Central memory CD8-positive, alpha-beta T cell (primary cell): Measurements from ENCODE around the gene CLEC2A.
"Not testable (repeated sequence)": the region's sequence is repeated elsewhere in the genome, so short reads cannot be mapped to it uniquely, and the experiment has no call there.

Experiments used
- ATAC-seq: fragments of 150-1000 bp; cut with Tn5 transposase; replicated peaks from 2 replicates; pipeline ENCODE4 v1.10.0; 2022; ENCODE audit warnings: mild to moderate bottlenecking, moderate FRiP score, moderate number of reproducible peaks; ENCODE audit not compliant: poor library complexity, severe bottlenecking; ENCODE audit errors: extremely low read depth
- DNase-seq, 2 donors: peaks; one replicate each; pipeline ENCODE4 v3.0.0; 2021; ENCODE audit warnings: low spot score in 2 of 2
- H3K27ac Mint-ChIP-seq: one replicate; pipeline ENCODE4 v1.8.0; 2022; ENCODE audit warnings: low read depth, mild to moderate bottlenecking, moderate library complexity, mixed read lengths
- H3K27me3 Mint-ChIP-seq: one replicate; pipeline ENCODE4 v1.8.0; 2022; ENCODE audit warnings: mixed read lengths
- H3K36me3 Mint-ChIP-seq: one replicate; pipeline ENCODE4 v1.8.0; 2022; ENCODE audit warnings: mild to moderate bottlenecking, moderate library complexity, mixed read lengths; ENCODE audit not compliant: insufficient read depth
- H3K4me1 Mint-ChIP-seq: one replicate; pipeline ENCODE4 v1.8.0; 2022; ENCODE audit warnings: mixed read lengths
- H3K4me3 Mint-ChIP-seq: one replicate; pipeline ENCODE4 v1.8.0; 2022; ENCODE audit warnings: mild to moderate bottlenecking, moderate library complexity, mixed read lengths
- H3K9me3 Mint-ChIP-seq: one replicate; pipeline ENCODE4 v1.8.0; 2022; ENCODE audit warnings: mixed read lengths

CLEC2A gene

DNA sequence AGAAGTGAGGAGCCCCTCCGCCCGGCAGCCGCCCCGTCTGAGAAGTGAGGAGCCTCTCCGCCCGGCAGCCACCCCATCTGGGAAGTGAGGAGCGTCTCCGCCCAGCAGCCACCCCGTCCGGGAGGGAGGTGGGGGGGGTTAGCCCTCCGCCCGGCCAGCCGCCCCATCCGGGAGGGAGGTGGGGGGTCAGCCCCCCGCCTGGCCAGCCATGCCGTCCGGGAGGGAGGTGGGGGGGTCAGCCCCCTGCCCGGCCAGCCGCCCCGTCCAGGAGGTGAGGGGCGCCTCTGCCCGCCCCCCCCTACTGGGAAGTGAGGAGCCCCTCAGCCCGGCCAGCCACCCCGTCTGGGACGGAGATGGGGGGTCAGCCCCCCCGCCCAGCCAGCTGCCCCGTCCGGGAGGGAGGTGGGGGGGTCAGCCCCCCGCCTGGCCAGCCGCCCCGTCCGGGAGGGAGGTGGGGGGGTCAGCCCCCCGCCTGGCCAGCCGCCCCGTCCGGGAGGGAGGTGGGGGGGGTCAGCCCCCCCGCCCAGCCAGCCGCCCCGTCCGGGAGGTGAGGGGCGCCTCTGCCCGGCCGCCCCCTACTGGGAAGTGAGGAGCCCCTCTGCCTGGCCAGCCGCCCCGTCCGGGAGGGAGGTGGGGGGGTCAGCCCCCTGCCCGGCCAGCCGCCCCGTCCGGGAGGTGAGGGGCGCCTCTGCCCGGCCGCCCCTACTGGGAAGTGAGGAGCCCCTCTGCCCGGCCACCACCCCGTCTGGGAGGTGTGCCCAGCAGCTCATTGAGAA, 21.0 kb upstream of the CLEC2A start:
- not testable (repeated sequence) for H3K9me3 Mint-ChIP-seq, H3K27ac Mint-ChIP-seq, H3K27me3 Mint-ChIP-seq, H3K4me3 Mint-ChIP-seq, H3K36me3 Mint-ChIP-seq, DNase-seq, ATAC-seq
- H3K4me1 Mint-ChIP-seq = peaks cover 45% of the 10 kb centered on the region

DNA sequence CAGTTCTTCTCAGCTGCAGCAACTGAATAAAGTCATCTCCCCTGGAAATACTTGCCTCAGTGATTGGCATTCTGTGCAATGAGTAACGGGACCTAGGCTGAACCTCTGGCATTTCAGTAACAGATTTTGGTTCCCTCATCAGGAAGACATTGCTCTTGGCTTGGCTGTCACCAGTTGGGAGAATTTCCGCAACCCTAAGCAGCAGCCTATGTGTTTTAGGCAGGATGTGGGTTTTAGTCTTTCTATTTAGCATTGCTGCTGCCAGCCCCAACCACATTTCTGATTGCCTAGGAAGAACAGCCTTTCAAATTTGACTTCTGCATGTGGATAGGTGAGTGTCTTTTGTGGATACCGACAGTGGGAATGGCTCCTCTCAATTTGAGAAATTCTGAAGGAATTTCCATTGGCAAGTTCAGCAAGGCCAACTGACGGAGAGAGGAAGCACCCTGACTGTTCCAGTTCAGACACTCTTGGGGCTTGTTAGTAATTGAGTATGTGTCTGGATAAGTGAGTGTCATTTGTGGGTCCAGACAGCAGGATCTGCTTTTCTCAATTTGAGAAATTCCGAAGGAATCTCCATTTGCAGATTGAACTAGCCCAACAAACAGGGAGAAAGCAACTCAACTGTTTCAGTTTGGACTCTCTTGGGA, 19.0 kb upstream of the CLEC2A start:
- peak overlapping the region; percentile 39 for H3K4me3 Mint-ChIP-seq
- H3K27me3 Mint-ChIP-seq = no peaks in the 10 kb centered on the region
- ATAC-seq (peak; percentile 92), DNase-seq (peak; percentile 22 to 30)
- H3K4me1 Mint-ChIP-seq = peaks cover 36% of the 10 kb centered on the region
- peak overlapping the region; percentile 69 for H3K27ac Mint-ChIP-seq
- no peaks in the 10 kb centered on the region for H3K9me3 Mint-ChIP-seq
- H3K36me3 Mint-ChIP-seq = peaks cover 2% of the 10 kb centered on the region

GRCh38 chr12:9948606-9949296, 16.6 kb upstream of the CLEC2A start:
- no peaks in the 10 kb centered on the region for H3K27me3 Mint-ChIP-seq
- H3K4me1 Mint-ChIP-seq = peaks cover 42% of the 10 kb centered on the region
- peak; percentile 69 for ATAC-seq
- H3K9me3 Mint-ChIP-seq = no peaks in the 10 kb centered on the region
- no peak overlapping the region for H3K4me3 Mint-ChIP-seq
- H3K27ac Mint-ChIP-seq = no peak overlapping the region
- DNase-seq = no peak
- peaks cover 2% of the 10 kb centered on the region for H3K36me3 Mint-ChIP-seq

DNA sequence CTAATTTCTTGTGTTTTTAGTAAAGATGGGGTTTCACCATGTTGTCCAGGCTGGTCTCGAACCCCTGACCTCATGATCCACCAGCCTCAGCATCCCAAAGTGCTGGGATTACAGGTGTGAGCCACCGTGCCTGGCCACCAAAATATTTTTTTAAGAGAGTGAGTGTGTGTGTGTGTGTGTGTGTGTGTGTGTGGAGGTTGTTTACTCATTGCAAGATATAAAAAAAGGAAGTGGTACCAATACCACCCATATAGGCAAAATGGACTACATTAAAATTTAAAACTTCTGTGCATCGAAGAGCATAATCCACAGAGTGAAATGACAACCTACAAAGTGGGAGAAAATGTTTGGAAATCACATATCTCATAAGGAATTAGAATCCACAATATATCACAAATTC, 15.5 kb upstream of the CLEC2A start:
- H3K4me3 Mint-ChIP-seq = no peak overlapping the region
- no peak for DNase-seq
- H3K27ac Mint-ChIP-seq = peak overlapping the region; percentile 33
- H3K27me3 Mint-ChIP-seq = no peaks in the 10 kb centered on the region
- ATAC-seq = no peak
- H3K36me3 Mint-ChIP-seq = peaks cover 2% of the 10 kb centered on the region
- H3K4me1 Mint-ChIP-seq = peaks cover 47% of the 10 kb centered on the region
- no peaks in the 10 kb centered on the region for H3K9me3 Mint-ChIP-seq

GRCh38 chr12:9944391-9944790, 12.2 kb upstream of the CLEC2A start:
- DNase-seq = no peak
- ATAC-seq = no peak
- Mint-ChIP-seq H3K4me1 (peaks cover 28% of the 10 kb centered on the region), H3K27ac (no peak overlapping the region), H3K27me3 (peaks cover 20% of the 10 kb centered on the region), H3K9me3 (no peaks in the 10 kb centered on the region), H3K4me3 (no peak overlapping the region), H3K36me3 (peaks cover 2% of the 10 kb centered on the region)

GRCh38 chr12:9943240-9943639, 11.1 kb upstream of the CLEC2A start:
- peaks cover 17% of the 10 kb centered on the region for H3K4me1 Mint-ChIP-seq
- peaks cover 28% of the 10 kb centered on the region for H3K27me3 Mint-ChIP-seq
- H3K4me3 Mint-ChIP-seq = peak overlapping the region; percentile 60
- DNase-seq (no peak), ATAC-seq (peak; percentile 56)
- no peaks in the 10 kb centered on the region for H3K9me3 Mint-ChIP-seq
- no peak overlapping the region for H3K27ac Mint-ChIP-seq
- H3K36me3 Mint-ChIP-seq = peaks cover 2% of the 10 kb centered on the region

DNA sequence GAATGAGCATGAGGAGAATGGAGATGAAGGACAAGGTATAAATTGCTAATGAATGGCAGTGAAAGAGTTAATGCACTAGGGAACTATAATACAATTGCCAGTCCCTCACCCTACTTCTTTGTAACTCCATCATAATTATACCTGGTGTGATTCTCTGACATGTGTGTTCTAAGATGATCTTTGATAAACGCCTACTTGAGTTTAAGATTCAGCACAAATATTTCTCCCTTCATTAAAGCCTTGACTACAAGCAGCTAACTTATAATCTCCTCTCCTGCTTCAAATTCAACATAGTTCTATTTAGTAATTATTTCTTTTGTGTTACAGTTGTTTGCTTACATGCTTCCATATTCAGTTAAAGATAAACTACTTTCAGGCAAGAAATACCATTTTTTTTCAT, 9.7 kb upstream of the CLEC2A start:
- ATAC-seq = no peak
- H3K4me3 Mint-ChIP-seq = no peak overlapping the region
- H3K27me3 Mint-ChIP-seq = peaks cover 28% of the 10 kb centered on the region
- H3K36me3 Mint-ChIP-seq = no peaks in the 10 kb centered on the region
- no peaks in the 10 kb centered on the region for H3K9me3 Mint-ChIP-seq
- no peak overlapping the region for H3K27ac Mint-ChIP-seq
- no peak for DNase-seq
- H3K4me1 Mint-ChIP-seq = peaks cover 11% of the 10 kb centered on the region

- ATAC-seq (no peak), DNase-seq (no peak)
- H3K9me3 Mint-ChIP-seq = no peaks in the 10 kb centered on the region
- H3K4me3 Mint-ChIP-seq = no peak overlapping the region
- no peak overlapping the region for H3K27ac Mint-ChIP-seq
- peaks cover 28% of the 10 kb centered on the region for H3K27me3 Mint-ChIP-seq
- peaks cover 11% of the 10 kb centered on the region for H3K4me1 Mint-ChIP-seq
- H3K36me3 Mint-ChIP-seq = peaks cover 1% of the 10 kb centered on the region
Observed at GRCh38 chr12:9940375-9940774, 8.2 kb upstream of the CLEC2A start.

- Mint-ChIP-seq H3K9me3 (no peaks in the 10 kb centered on the region), H3K27me3 (peaks cover 44% of the 10 kb centered on the region), H3K4me3 (no peak overlapping the region), H3K36me3 (peaks cover 3% of the 10 kb centered on the region), H3K4me1 (no peaks in the 10 kb centered on the region), H3K27ac (no peak overlapping the region)
- no peak for ATAC-seq
- DNase-seq = no peak
Observed at GRCh38 chr12:9936591-9936990, 4.4 kb upstream of the CLEC2A start.

DNA sequence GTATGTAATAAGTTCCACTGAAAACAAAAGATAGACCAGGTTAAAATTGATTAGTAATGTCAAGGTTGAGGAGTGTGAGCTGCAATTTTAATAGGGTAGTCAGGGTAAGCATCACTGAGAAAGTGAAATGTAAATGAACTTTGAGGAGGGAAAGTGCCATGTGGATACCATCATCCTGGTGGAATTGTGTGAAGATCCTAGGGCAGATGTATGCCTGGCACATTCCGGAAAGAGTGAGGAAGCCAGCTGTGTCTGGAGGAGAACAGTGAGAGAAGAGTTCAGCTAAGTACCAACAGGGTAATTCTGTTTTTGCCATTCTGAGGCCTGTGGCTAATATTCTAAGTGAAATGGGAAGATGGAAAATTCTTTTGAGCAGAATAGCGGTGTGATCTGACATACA, 2.9 kb upstream of the CLEC2A start:
- H3K4me1 Mint-ChIP-seq = no peaks in the 10 kb centered on the region
- H3K4me3 Mint-ChIP-seq = no peak overlapping the region
- H3K27ac Mint-ChIP-seq = no peak overlapping the region
- peaks cover 46% of the 10 kb centered on the region for H3K27me3 Mint-ChIP-seq
- no peak for ATAC-seq
- DNase-seq = no peak
- peaks cover 5% of the 10 kb centered on the region for H3K36me3 Mint-ChIP-seq
- H3K9me3 Mint-ChIP-seq = no peaks in the 10 kb centered on the region

GRCh38 chr12:9933958-9934357, 1.8 kb upstream of the CLEC2A start:
- no peak for ATAC-seq
- H3K36me3 Mint-ChIP-seq = peaks cover 5% of the 10 kb centered on the region
- no peaks in the 10 kb centered on the region for H3K4me1 Mint-ChIP-seq
- peaks cover 37% of the 10 kb centered on the region for H3K27me3 Mint-ChIP-seq
- no peak overlapping the region for H3K27ac Mint-ChIP-seq
- DNase-seq = no peak
- no peak overlapping the region for H3K4me3 Mint-ChIP-seq
- H3K9me3 Mint-ChIP-seq = no peaks in the 10 kb centered on the region

DNA sequence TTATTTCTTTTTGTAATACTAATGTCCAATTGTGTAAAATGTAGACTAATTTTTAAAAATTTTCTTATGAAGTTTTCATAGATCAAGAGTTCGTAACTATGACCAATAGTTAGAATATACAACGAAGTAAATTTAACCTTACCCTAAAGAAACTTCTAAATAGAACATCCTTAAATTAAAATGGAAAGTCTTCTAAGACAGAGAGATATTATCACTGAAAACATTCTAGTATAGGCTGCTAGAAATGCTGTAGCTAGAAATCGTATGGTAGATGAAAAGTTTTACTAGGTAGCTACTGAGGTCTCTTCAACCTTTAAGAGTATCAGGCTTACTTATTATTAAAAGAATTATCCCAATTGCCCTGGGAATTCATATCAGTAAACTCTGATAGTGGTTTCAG, 925 bp downstream of the CLEC2A start:
- no peaks in the 10 kb centered on the region for H3K4me1 Mint-ChIP-seq
- H3K9me3 Mint-ChIP-seq = no peaks in the 10 kb centered on the region
- H3K27ac Mint-ChIP-seq = no peak overlapping the region
- peaks cover 33% of the 10 kb centered on the region for H3K27me3 Mint-ChIP-seq
- peaks cover 5% of the 10 kb centered on the region for H3K36me3 Mint-ChIP-seq
- no peak overlapping the region for H3K4me3 Mint-ChIP-seq
- ATAC-seq (no peak), DNase-seq (no peak)

- Mint-ChIP-seq H3K9me3 (no peaks in the 10 kb centered on the region), H3K27me3 (peaks cover 33% of the 10 kb centered on the region)
Observed at GRCh38 chr12:9928607-9929006, 3.6 kb downstream of the CLEC2A start.

More at GRCh38 chr12:9928607-9929006, 3.6 kb downstream of the CLEC2A start:
- ATAC-seq (no peak), DNase-seq (no peak)
- Mint-ChIP-seq H3K36me3 (peaks cover 3% of the 10 kb centered on the region), H3K4me1 (peaks cover 5% of the 10 kb centered on the region), H3K4me3 (no peak overlapping the region), H3K27ac (no peak overlapping the region)
